Astrocyte (in vitro differentiated cells and primary cell): ENCODE measurements around the gene NR2F2. TPM values are rescaled to one million over a fixed set of nuclear protein-coding genes. Genes with fewer than 3 reads are reported as not detected.

Source experiments
- DNase-seq: peaks from one replicate; pipeline ENCODE4 v3.0.0-alpha.2; 2010; ENCODE audit warnings: low read depth
- FAIRE-seq: peaks from 2 replicates; lab custom pipeline; 2011; peaks lifted over from hg19 to GRCh38; lab: Jason Lieb, UNC
- H2AFZ ChIP-seq: 2 replicates; pipeline ENCODE4 v1.6.0; 2012; ENCODE audit warnings: low read depth, low read length, inconsistent platforms
- H3K27ac ChIP-seq: 2 replicates; pipeline ENCODE4 v1.5.1; 2011; ENCODE audit warnings: low read depth, low read length, inconsistent platforms
- H3K27me3 ChIP-seq: 2 replicates; pipeline ENCODE4 v1.6.0; 2011; ENCODE audit warnings: low read length, inconsistent platforms; ENCODE audit not compliant: insufficient read depth
- H3K36me3 ChIP-seq: 2 replicates; pipeline ENCODE4 v1.5.1; 2011; ENCODE audit warnings: low read length, inconsistent platforms; ENCODE audit not compliant: insufficient read depth
- H3K4me1 ChIP-seq: 2 replicates; pipeline ENCODE4 v1.5.1; 2011; ENCODE audit warnings: low read length, inconsistent platforms; ENCODE audit not compliant: insufficient read depth
- H3K4me2 ChIP-seq: 2 replicates; pipeline ENCODE4 v1.6.0; 2012; ENCODE audit warnings: low read length, inconsistent platforms
- H3K4me3 ChIP-seq: 2 replicates; pipeline ENCODE4 v1.5.1; 2011; ENCODE audit warnings: low read depth, mild to moderate bottlenecking, low read length, inconsistent platforms; ENCODE audit not compliant: insufficient read depth
- H3K79me2 ChIP-seq: 2 replicates; pipeline ENCODE4 v1.6.0; 2012; ENCODE audit warnings: mild to moderate bottlenecking, low read length, inconsistent platforms; ENCODE audit not compliant: insufficient read depth
- H3K9ac ChIP-seq: 2 replicates; pipeline ENCODE4 v1.6.0; 2012; ENCODE audit warnings: mild to moderate bottlenecking, low read length, inconsistent platforms
- H3K9me3 ChIP-seq: 2 replicates; pipeline ENCODE4 v1.5.1; 2012; ENCODE audit warnings: low read depth, mild to moderate bottlenecking, low read length, inconsistent platforms; ENCODE audit not compliant: insufficient read depth
- H4K20me1 ChIP-seq: 2 replicates; pipeline ENCODE4 v1.6.0; 2012; ENCODE audit warnings: low read length, inconsistent platforms; ENCODE audit not compliant: insufficient read depth
- H3K27ac Mint-ChIP-seq: one replicate; pipeline ENCODE4 v1.8.0; 2021; ENCODE audit warnings: mild to moderate bottlenecking, mixed read lengths; ENCODE audit not compliant: unreplicated experiment
- H3K27me3 Mint-ChIP-seq: one replicate; pipeline ENCODE4 v1.8.0; 2021; ENCODE audit warnings: low read depth, mixed read lengths; ENCODE audit not compliant: unreplicated experiment
- H3K36me3 Mint-ChIP-seq: one replicate; pipeline ENCODE4 v1.8.0; 2021; ENCODE audit warnings: low read depth, mixed read lengths; ENCODE audit not compliant: unreplicated experiment
- H3K4me1 Mint-ChIP-seq: one replicate; pipeline ENCODE4 v1.8.0; 2021; ENCODE audit warnings: low read depth, mixed read lengths; ENCODE audit not compliant: unreplicated experiment
- H3K4me3 Mint-ChIP-seq: one replicate; pipeline ENCODE4 v1.8.0; 2021; ENCODE audit warnings: mild to moderate bottlenecking, moderate library complexity, mixed read lengths; ENCODE audit not compliant: unreplicated experiment
- H3K9me3 Mint-ChIP-seq: one replicate; pipeline ENCODE4 v1.8.0; 2021; ENCODE audit warnings: mild to moderate bottlenecking, mixed read lengths; ENCODE audit not compliant: unreplicated experiment
- CTCF ChIP-seq: IDR thresholded peaks from 2 replicates; pipeline ENCODE4 v1.5.1; 2011; ENCODE audit warnings: low read depth, mild to moderate bottlenecking, inconsistent platforms, low read length, moderate library complexity; ENCODE audit not compliant: insufficient read depth
- EZH2 ChIP-seq: IDR thresholded peaks from 2 replicates; pipeline ENCODE4 v1.6.1; 2012; ENCODE audit warnings: mild to moderate bottlenecking, low read length, inconsistent platforms; ENCODE audit not compliant: insufficient read depth
- total RNA-seq: library from RNA; stranded (reverse); gene quantifications from 2 replicates; pipeline ENCODE4 v1.2.1, GENCODE V29; 2021

The NR2F2 gene
- total RNA-seq, 1 donor from 2014 or later: 75.8 TPM

GRCh38 chr15:96307856-96308394 lies 22.6 kb upstream of the NR2F2 start:
- H3K9me3 ChIP-seq: no peaks in the 10 kb centered on the region
- no peaks in the 10 kb centered on the region for H3K27me3 ChIP-seq
- Mint-ChIP-seq H3K4me3 (no peak overlapping the region), H3K36me3 (no peaks in the 10 kb centered on the region), H3K27me3 (no peaks in the 10 kb centered on the region), H3K9me3 (no peaks in the 10 kb centered on the region), H3K27ac (no peak overlapping the region), H3K4me1 (peaks cover 2% of the 10 kb centered on the region)
- no peak overlapping the region for H3K4me2 ChIP-seq
- H3K4me3 ChIP-seq: no peak overlapping the region
- TF ChIP-seq EZH2: no peak
- no peaks in the 10 kb centered on the region for H4K20me1 ChIP-seq
- H2AFZ ChIP-seq: no peak overlapping the region
- H3K27ac ChIP-seq: no peak overlapping the region
- H3K36me3 ChIP-seq: no peaks in the 10 kb centered on the region
- H3K79me2 ChIP-seq: no peaks in the 10 kb centered on the region
- H3K9ac ChIP-seq: no peak overlapping the region
- FAIRE-seq (no peak), DNase-seq (no peak)
- no peaks in the 10 kb centered on the region for H3K4me1 ChIP-seq

GRCh38 chr15:96309143-96309660 lies 21.3 kb upstream of the NR2F2 start:
- Histone ChIP-seq H3K27me3 (no peaks in the 10 kb centered on the region), H3K4me2 (no peak overlapping the region), H3K9ac (no peak overlapping the region), H3K79me2 (no peaks in the 10 kb centered on the region), H2AFZ (no peak overlapping the region), H3K36me3 (no peaks in the 10 kb centered on the region), H3K9me3 (no peaks in the 10 kb centered on the region), H3K27ac (no peak overlapping the region), H3K4me3 (no peak overlapping the region), H3K4me1 (no peaks in the 10 kb centered on the region), H4K20me1 (no peaks in the 10 kb centered on the region)
- H3K4me3 Mint-ChIP-seq: no peak overlapping the region
- peaks cover 3% of the 10 kb centered on the region for H3K36me3 Mint-ChIP-seq
- TF ChIP-seq CTCF (no peak), EZH2 (no peak)
- no peak for FAIRE-seq
- no peaks in the 10 kb centered on the region for H3K9me3 Mint-ChIP-seq
- H3K27me3 Mint-ChIP-seq: no peaks in the 10 kb centered on the region
- no peak overlapping the region for H3K27ac Mint-ChIP-seq
- DNase-seq: no peak
- H3K4me1 Mint-ChIP-seq: peaks cover 2% of the 10 kb centered on the region

DNA sequence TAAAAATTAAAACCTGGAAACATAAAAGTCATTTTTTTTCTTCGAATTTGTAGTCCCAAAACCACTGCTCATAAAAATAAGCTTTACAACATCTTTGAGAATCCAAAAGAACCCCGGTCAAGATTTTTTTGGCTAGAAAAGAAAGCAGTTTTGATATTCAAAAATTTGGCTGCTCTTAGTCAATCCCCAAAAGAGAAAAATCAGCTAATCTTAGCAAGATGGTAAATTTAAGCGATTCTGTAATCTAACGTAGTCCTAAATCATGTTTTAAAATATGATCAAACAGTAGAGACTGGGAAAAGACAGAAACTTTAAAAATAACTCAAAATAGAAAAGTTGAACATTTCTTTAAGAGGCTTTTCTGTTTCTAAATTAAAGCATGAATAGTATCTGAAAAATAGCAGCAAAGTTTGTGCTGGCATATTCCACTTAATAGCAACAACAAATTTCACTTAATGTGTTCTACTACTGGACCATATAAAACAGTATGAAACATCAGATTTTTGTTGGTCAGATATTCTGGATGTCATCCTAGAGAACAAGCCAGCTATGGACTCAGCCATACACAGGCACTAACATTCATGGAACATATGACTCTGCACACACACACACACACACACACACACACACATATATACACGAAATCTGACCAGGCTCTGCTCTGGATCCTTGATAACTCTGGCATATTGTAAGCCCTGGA lies 19.1 kb upstream of the NR2F2 start:
- Mint-ChIP-seq H3K27me3 (peaks cover 9% of the 10 kb centered on the region), H3K36me3 (peaks cover 3% of the 10 kb centered on the region), H3K4me1 (peaks cover 2% of the 10 kb centered on the region), H3K9me3 (no peaks in the 10 kb centered on the region), H3K4me3 (no peak overlapping the region), H3K27ac (no peak overlapping the region)
- Histone ChIP-seq H3K27ac (no peak overlapping the region), H3K27me3 (no peaks in the 10 kb centered on the region), H3K36me3 (peaks cover 2% of the 10 kb centered on the region), H3K79me2 (peaks cover 2% of the 10 kb centered on the region), H4K20me1 (no peaks in the 10 kb centered on the region), H3K4me1 (no peaks in the 10 kb centered on the region), H3K4me2 (no peak overlapping the region), H3K4me3 (no peak overlapping the region), H3K9me3 (no peaks in the 10 kb centered on the region), H3K9ac (no peak overlapping the region), H2AFZ (no peak overlapping the region)
- DNase-seq: no peak
- no peak for FAIRE-seq
- no peak for TF ChIP-seq EZH2
- TF ChIP-seq CTCF: no peak
